ENCODE measurements around the gene FOXP4. TPM values are rescaled to one million over a fixed set of nuclear protein-coding genes. Genes with fewer than 3 reads are reported as not detected.

FOXP4 gene
- total and polyA plus RNA-seq, 2 of the 13 experiments (the other 11 are each of a cell fraction or from before 2014, with no cell fraction given), result 11.0 to 12.4 TPM

DNA sequence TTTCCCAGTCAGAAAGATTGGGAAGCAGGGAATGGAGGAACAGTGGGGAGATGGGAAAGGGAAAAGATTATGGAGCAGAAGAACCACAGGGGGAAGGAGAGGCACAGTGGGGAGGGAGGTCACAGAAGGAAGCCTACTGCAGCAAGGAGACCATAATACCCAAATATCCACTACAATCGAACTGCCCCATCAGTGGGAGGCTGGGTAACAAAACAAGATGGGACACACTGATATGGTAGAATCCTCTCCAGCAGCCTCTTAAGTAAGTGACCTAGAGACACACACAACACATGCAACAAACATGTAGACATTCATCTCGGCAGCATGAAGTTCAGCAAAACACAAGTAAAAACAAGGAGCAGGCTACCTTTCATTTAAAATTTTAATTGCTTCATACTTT lies 4.8 kb upstream of the FOXP4 start (continued):
- TF ChIP-seq, protein P1, sequence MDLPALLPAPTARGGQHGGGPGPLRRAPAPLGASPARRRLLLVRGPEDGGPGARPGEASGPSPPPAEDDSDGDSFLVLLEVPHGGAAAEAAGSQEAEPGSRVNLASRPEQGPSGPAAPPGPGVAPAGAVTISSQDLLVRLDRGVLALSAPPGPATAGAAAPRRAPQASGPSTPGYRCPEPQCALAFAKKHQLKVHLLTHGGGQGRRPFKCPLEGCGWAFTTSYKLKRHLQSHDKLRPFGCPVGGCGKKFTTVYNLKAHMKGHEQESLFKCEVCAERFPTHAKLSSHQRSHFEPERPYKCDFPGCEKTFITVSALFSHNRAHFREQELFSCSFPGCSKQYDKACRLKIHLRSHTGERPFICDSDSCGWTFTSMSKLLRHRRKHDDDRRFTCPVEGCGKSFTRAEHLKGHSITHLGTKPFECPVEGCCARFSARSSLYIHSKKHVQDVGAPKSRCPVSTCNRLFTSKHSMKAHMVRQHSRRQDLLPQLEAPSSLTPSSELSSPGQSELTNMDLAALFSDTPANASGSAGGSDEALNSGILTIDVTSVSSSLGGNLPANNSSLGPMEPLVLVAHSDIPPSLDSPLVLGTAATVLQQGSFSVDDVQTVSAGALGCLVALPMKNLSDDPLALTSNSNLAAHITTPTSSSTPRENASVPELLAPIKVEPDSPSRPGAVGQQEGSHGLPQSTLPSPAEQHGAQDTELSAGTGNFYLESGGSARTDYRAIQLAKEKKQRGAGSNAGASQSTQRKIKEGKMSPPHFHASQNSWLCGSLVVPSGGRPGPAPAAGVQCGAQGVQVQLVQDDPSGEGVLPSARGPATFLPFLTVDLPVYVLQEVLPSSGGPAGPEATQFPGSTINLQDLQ (CRISPR knock-in tag; IDR thresholded peaks at IDR 0.05), result no peak
- TF ChIP-seq NKX3-1 (CRISPR knock-in tag; IDR thresholded peaks at IDR 0.05), result no peak
- no peak for TF ChIP-seq ZNF703 (CRISPR knock-in tag; IDR thresholded peaks at IDR 0.05; ENCODE audit: borderline replicate concordance)
- TF ChIP-seq, protein P2, sequence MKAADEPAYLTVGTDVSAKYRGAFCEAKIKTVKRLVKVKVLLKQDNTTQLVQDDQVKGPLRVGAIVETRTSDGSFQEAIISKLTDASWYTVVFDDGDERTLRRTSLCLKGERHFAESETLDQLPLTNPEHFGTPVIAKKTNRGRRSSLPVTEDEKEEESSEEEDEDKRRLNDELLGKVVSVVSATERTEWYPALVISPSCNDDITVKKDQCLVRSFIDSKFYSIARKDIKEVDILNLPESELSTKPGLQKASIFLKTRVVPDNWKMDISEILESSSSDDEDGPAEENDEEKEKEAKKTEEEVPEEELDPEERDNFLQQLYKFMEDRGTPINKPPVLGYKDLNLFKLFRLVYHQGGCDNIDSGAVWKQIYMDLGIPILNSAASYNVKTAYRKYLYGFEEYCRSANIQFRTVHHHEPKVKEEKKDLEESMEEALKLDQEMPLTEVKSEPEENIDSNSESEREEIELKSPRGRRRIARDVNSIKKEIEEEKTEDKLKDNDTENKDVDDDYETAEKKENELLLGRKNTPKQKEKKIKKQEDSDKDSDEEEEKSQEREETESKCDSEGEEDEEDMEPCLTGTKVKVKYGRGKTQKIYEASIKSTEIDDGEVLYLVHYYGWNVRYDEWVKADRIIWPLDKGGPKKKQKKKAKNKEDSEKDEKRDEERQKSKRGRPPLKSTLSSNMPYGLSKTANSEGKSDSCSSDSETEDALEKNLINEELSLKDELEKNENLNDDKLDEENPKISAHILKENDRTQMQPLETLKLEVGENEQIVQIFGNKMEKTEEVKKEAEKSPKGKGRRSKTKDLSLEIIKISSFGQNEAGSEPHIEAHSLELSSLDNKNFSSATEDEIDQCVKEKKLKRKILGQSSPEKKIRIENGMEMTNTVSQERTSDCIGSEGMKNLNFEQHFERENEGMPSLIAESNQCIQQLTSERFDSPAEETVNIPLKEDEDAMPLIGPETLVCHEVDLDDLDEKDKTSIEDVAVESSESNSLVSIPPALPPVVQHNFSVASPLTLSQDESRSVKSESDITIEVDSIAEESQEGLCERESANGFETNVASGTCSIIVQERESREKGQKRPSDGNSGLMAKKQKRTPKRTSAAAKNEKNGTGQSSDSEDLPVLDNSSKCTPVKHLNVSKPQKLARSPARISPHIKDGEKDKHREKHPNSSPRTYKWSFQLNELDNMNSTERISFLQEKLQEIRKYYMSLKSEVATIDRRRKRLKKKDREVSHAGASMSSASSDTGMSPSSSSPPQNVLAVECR (CRISPR knock-in tag; IDR thresholded peaks at IDR 0.05; ENCODE audit: borderline replicate concordance), result no peak
- no peak for TF ChIP-seq ZNF235 (CRISPR knock-in tag; IDR thresholded peaks at IDR 0.05; ENCODE audit: borderline replicate concordance)
- TF ChIP-seq ZNF790 (CRISPR knock-in tag; IDR thresholded peaks at IDR 0.05; ENCODE audit: borderline replicate concordance), result no peak
- TF ChIP-seq BCL6 (CRISPR knock-in tag; IDR thresholded peaks at IDR 0.05), result no peak

Data from HepG2 (cell line).